ENCODE data around the gene AQR. TPM values are rescaled to one million over a fixed set of nuclear protein-coding genes. Genes with fewer than 3 reads are reported as not detected.

AQR gene
- total RNA-seq, 1 experiment from 2014 or later, result 30.7 TPM

GRCh38 chr15:34988027-34988902, 18.7 kb upstream of the AQR start, which contains the start of gene ZNF770 (continued):
- TF ChIP-seq, protein P1, sequence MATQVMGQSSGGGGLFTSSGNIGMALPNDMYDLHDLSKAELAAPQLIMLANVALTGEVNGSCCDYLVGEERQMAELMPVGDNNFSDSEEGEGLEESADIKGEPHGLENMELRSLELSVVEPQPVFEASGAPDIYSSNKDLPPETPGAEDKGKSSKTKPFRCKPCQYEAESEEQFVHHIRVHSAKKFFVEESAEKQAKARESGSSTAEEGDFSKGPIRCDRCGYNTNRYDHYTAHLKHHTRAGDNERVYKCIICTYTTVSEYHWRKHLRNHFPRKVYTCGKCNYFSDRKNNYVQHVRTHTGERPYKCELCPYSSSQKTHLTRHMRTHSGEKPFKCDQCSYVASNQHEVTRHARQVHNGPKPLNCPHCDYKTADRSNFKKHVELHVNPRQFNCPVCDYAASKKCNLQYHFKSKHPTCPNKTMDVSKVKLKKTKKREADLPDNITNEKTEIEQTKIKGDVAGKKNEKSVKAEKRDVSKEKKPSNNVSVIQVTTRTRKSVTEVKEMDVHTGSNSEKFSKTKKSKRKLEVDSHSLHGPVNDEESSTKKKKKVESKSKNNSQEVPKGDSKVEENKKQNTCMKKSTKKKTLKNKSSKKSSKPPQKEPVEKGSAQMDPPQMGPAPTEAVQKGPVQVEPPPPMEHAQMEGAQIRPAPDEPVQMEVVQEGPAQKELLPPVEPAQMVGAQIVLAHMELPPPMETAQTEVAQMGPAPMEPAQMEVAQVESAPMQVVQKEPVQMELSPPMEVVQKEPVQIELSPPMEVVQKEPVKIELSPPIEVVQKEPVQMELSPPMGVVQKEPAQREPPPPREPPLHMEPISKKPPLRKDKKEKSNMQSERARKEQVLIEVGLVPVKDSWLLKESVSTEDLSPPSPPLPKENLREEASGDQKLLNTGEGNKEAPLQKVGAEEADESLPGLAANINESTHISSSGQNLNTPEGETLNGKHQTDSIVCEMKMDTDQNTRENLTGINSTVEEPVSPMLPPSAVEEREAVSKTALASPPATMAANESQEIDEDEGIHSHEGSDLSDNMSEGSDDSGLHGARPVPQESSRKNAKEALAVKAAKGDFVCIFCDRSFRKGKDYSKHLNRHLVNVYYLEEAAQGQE (IDR thresholded peaks at IDR 0.05; ENCODE audit: low read depth), result no peak
- TF ChIP-seq RAD21 (IDR thresholded peaks at IDR 0.05; ENCODE audit: low read depth), result no peak

DNA sequence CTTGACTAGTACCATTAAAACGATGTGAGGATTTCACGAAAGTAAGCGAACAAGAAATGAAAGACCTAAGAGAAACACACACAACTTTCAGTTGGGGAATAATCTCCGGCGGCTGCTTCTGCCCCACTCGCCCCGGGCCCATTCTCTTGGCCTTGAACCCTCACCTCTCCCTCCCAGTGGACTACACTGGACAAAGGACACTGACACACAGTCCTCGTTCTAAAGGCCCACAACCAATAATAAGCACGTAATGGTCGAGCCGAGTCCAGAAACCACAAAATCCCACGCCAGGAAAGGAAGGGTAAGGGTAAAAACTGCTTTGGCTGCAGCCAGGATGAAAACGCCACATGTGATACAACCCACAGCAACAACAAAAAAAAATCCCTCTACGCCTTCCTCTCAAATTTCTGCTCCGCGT, 18.1 kb upstream of the AQR start:
- Histone ChIP-seq H3K4me2 (ENCODE audit: low read length) (peak overlapping the region; percentile 88), H3K79me2 (ENCODE audit: insufficient read depth, low read length) (peaks cover 56% of the 10 kb centered on the region), H3K4me1 (ENCODE audit: control insufficient read depth in 1 of 2, insufficient read depth in 2 of 2, low read length in 2 of 2) (peaks cover 20 to 41% of the 10 kb centered on the region in 2 experiments; a peak in 3 of 4 replicates), H3K27me3 (ENCODE audit: insufficient read depth, low read length) (no peaks in the 10 kb centered on the region), H3K9me2 (ENCODE audit: insufficient read depth) (no peaks in the 10 kb centered on the region), H3K9me3 (ENCODE audit: control insufficient read depth in 1 of 2, insufficient read depth in 1 of 2, low read depth in 1 of 2, low read length in 2 of 2) (no peaks in the 10 kb centered on the region), H2AFZ (ENCODE audit: low read depth, low read length, poor library complexity, severe bottlenecking) (no peak overlapping the region), H3K4me3 (replicated peaks in 1 of 2; ENCODE audit: low read depth in 1 of 2, low read length in 2 of 2) (peak overlapping the region; percentile 72 to 99), H3K27ac (ENCODE audit: low read depth, low read length) (peak overlapping the region; percentile 90), H4K20me1 (ENCODE audit: insufficient read depth) (no peaks in the 10 kb centered on the region), H3K9ac (ENCODE audit: low read length) (peak overlapping the region; percentile 99), H3K36me3 (ENCODE audit: control insufficient read depth in 1 of 2, insufficient read depth in 2 of 2, low read length in 2 of 2) (peaks cover 14 to 19% of the 10 kb centered on the region in 2 experiments; a peak in 3 of 4 replicates)
- BruUV-seq (replicated peaks), result no TSS peak
- POLR2A ChIA-PET, result interaction anchor here (1.4 to 2.2 kb wide), 4 partner anchors 13 to 20 kb away, joined by 4 to 19 read pairs (median 8); partner anchors contain the start of gene AQR
- RAD21 ChIA-PET (ENCODE audit: low non-redundant PET in 1 of 2, low total read pairs in 2 of 2, uncharacterized antibody in 2 of 2, unreplicated experiment in 2 of 2), result interaction anchor here in 1 of 2 experiments (1.1 kb wide), 1 partner anchor 18 kb away, joined by 3 read pairs; the partner anchor contains the start of gene AQR
- TF ChIP-seq, protein P1 (IDR thresholded peaks at IDR 0.05; ENCODE audit: low read depth), result no peak
- TF ChIP-seq POLR2A (IDR thresholded peaks at IDR 0.05; ENCODE audit: borderline replicate concordance, extremely low read depth, insufficient read depth, insufficient read length) (no peak), SP1 (IDR thresholded peaks at IDR 0.05; ENCODE audit: low read depth) (no peak), ZNF274 (IDR thresholded peaks at IDR 0.05; ENCODE audit: low read depth, low read length) (no peak), ELF1 (IDR thresholded peaks at IDR 0.05; ENCODE audit: borderline replicate concordance, low read depth) (no peak), EZH2phosphoT487 (IDR thresholded peaks at IDR 0.05; ENCODE audit: borderline replicate concordance) (no peak), ZBTB33 (IDR thresholded peaks at IDR 0.05; ENCODE audit: extremely low read depth, insufficient replicate concordance, low read length) (no peak), ZFX (IDR thresholded peaks at IDR 0.05) (no peak), EGR1 (IDR thresholded peaks at IDR 0.05; ENCODE audit: low read depth) (no peak), JUND (IDR thresholded peaks at IDR 0.05) (no peak), POLR2AphosphoS5 (IDR thresholded peaks at IDR 0.05; ENCODE audit: low read depth, low read length) (no peak)
- ATAC-seq (no peak), DNase-seq (ENCODE audit: low read depth, low spot score) (no peak)
- intact Hi-C loops (cut with micrococcal nuclease), result loop anchor here (1.0 to 10.0 kb wide), 2 partner anchors 18 to 763 kb away; partner anchors contain the start of genes AQR and EMC4
- CTCF ChIA-PET, result interaction anchor here (1.0 to 3.8 kb wide), 3 partner anchors 12 to 31 kb away, joined by 3 to 28 read pairs (median 5); partner anchors contain the start of gene AQR
